Liver (tissue), 9 donors: ENCODE results near the gene SH3PXD2A. TPM values are rescaled to one million over a fixed set of nuclear protein-coding genes. Genes with fewer than 3 reads are reported as not detected.

Experiments used
- DNase-seq: peaks from one replicate; pipeline ENCODE4 v3.0.0-alpha.2; 2017; ENCODE audit warnings: low spot score
- H3K27ac ChIP-seq, 2 donors: one replicate each; pipeline ENCODE4 v1.7.0; 2013; ENCODE audit warnings: inconsistent platforms in 2 of 2, low read length in 2 of 2, control low read depth in 1 of 2, low read depth in 1 of 2, mild to moderate bottlenecking in 1 of 2
- H3K27me3 ChIP-seq, 4 donors: one replicate each; pipeline versions ENCODE4 v1.6.1 to v1.7.0; 2013; ENCODE audit warnings: low read length in 3 of 4, inconsistent platforms in 1 of 4, mild to moderate bottlenecking in 1 of 4, moderate library complexity in 1 of 4; ENCODE audit not compliant: control insufficient read depth in 4 of 4, insufficient read depth in 4 of 4
- H3K36me3 ChIP-seq, 4 donors: one replicate each; pipeline versions ENCODE4 v1.6.1 to v1.7.0; 2013; ENCODE audit warnings: low read length in 3 of 4, mild to moderate bottlenecking in 3 of 4, low read depth in 1 of 4, moderate library complexity in 1 of 4; ENCODE audit not compliant: control insufficient read depth in 4 of 4, insufficient read depth in 3 of 4
- H3K4me1 ChIP-seq, 4 donors: one replicate each; pipeline versions ENCODE4 v1.6.1 to v1.7.0; 2013; ENCODE audit warnings: low read length in 3 of 4, mild to moderate bottlenecking in 3 of 4, moderate library complexity in 1 of 4; ENCODE audit not compliant: control insufficient read depth in 4 of 4, insufficient read depth in 4 of 4
- H3K4me3 ChIP-seq, 3 donors: one replicate each; pipeline versions ENCODE4 v1.6.1 to v1.7.0; 2013; ENCODE audit warnings: low read length in 3 of 3, control low read depth in 1 of 3, low read depth in 1 of 3, mild to moderate bottlenecking in 1 of 3
- H3K9ac ChIP-seq, 2 donors: one replicate each; pipeline ENCODE4 v1.7.0; 2013; ENCODE audit warnings: low read length in 2 of 2, mild to moderate bottlenecking in 2 of 2, moderate library complexity in 2 of 2, control low read depth in 1 of 2, low read depth in 1 of 2
- H3K9me3 ChIP-seq, 4 donors: one replicate each; pipeline versions ENCODE4 v1.6.1 to v1.7.0; 2013; ENCODE audit warnings: low read length in 3 of 4; ENCODE audit not compliant: control insufficient read depth in 4 of 4
- FOXA1 ChIP-seq: IDR thresholded peaks from 2 replicates; pipeline ENCODE4 v1.6.1; 2016; ENCODE audit warnings: antibody characterized with exemption
- FOXA2 ChIP-seq: IDR thresholded peaks from 2 replicates; pipeline ENCODE4 v1.6.1; 2016; ENCODE audit warnings: antibody characterized with exemption
- NR2F2 ChIP-seq: IDR thresholded peaks from 2 replicates; pipeline ENCODE4 v1.6.1; 2016; ENCODE audit warnings: antibody characterized with exemption
- RAD21 ChIP-seq, 2 donors: IDR thresholded peaks; 2 replicates each; pipeline ENCODE4 v1.6.1; 2016; ENCODE audit warnings: antibody characterized with exemption in 2 of 2, mild to moderate bottlenecking in 2 of 2
- RXRA ChIP-seq, 2 donors: IDR thresholded peaks; 2 replicates each; pipeline ENCODE4 v1.6.1; 2017 to 2018; ENCODE audit warnings: antibody characterized with exemption in 2 of 2, mild to moderate bottlenecking in 1 of 2
- TAF1 ChIP-seq: conservative IDR thresholded peaks from 2 replicates; pipeline ENCODE4 v1.6.1; 2016; ENCODE audit warnings: antibody characterized with exemption, mild to moderate bottlenecking
- WGBS: extraction: QIAGEN DNeasy Blood & Tissue Kit; methylation state at CpG from one replicate; pipeline ENCODE4 v1.1.7; 2013; 5-methylcytosine and 5-hydroxymethylcytosine counted together
- polyA plus RNA-seq, 2 donors: library from polyadenylated mRNA; stranded (reverse) in 1 of 2; unstranded in 1 of 2; fragments of 200-250 nt in 1 of 2; fragments of >200 nt in 1 of 2; fragmentation: Nextera tagmentation in 1 of 2; extraction: Ambion mirVana in 1 of 2; gene quantifications; one replicate each; pipeline versions ENCODE4 v1.2.1 to v1.2.3, GENCODE V29; 2013 to 2015
- total RNA-seq, 2 donors: library from RNA; depleted of rRNA; stranded (reverse); fragments of >200 nt; gene quantifications; one replicate each; pipeline ENCODE4 v1.2.3, GENCODE V29; 2014
- TF ChIP-seq, protein P1 (sequence below): fragments of 150-350 bp; IDR thresholded peaks from 2 replicates; pipeline ENCODE4 v1.5.1; 2017; ENCODE audit warnings: improper control_type of control experiment, low read depth, low read length; ENCODE audit not compliant: missing input control
- TF ChIP-seq, protein P2 (sequence below): IDR thresholded peaks from 2 replicates; pipeline ENCODE4 v1.6.1; 2016; ENCODE audit warnings: antibody characterized with exemption
- TF ChIP-seq, protein P3 (sequence below): IDR thresholded peaks from 2 replicates; pipeline ENCODE4 v1.6.1; 2016; ENCODE audit warnings: antibody characterized with exemption
- TF ChIP-seq, protein P4 (sequence below): IDR thresholded peaks from 2 replicates; pipeline ENCODE4 v1.6.1; 2016; ENCODE audit warnings: antibody characterized with exemption, mild to moderate bottlenecking
- donor health status: healthy.
- donor health status: healthy.
- donor health status: healthy.
- donor health status: healthy.
- donor health status: healthy.

The SH3PXD2A gene
- total and polyA plus RNA-seq, 4 donors = 0.82 to 5.5 (median 3.9) TPM

DNA sequence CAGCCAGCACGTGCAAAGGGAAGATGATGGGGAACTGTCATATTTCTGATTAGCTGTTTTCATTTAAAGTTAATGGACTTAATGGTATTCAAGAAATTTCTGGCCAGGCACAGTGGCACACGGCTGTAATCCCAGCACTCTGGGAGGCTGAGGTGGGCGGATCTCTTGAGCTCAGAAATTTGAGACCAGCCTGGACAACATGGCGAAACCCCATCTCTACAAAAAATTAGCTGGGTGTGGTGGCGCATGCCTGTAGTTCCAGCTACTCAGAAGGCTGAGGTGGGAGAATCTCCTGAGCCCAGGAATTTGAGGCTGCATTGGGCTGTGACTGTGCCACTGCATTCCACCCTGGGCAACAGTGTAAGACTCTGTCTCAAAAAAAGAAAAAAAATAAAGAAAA lies 43.9 kb upstream of the SH3PXD2A start:
- no peak overlapping the region for H3K9ac ChIP-seq
- peaks cover 5 to 23% (median 16%) of the 10 kb centered on the region in 4 donors for H3K36me3 ChIP-seq
- H3K9me3 ChIP-seq = no peaks in the 10 kb centered on the region
- H3K4me1 ChIP-seq = no peaks in the 10 kb centered on the region
- DNase-seq = no peak
- no peak overlapping the region for H3K4me3 ChIP-seq
- H3K27ac ChIP-seq = no peak overlapping the region
- no peaks in the 10 kb centered on the region for H3K27me3 ChIP-seq
- WGBS = 99% methylated on average over 5 of the region's 5 CpGs
- TF ChIP-seq, protein P1, sequence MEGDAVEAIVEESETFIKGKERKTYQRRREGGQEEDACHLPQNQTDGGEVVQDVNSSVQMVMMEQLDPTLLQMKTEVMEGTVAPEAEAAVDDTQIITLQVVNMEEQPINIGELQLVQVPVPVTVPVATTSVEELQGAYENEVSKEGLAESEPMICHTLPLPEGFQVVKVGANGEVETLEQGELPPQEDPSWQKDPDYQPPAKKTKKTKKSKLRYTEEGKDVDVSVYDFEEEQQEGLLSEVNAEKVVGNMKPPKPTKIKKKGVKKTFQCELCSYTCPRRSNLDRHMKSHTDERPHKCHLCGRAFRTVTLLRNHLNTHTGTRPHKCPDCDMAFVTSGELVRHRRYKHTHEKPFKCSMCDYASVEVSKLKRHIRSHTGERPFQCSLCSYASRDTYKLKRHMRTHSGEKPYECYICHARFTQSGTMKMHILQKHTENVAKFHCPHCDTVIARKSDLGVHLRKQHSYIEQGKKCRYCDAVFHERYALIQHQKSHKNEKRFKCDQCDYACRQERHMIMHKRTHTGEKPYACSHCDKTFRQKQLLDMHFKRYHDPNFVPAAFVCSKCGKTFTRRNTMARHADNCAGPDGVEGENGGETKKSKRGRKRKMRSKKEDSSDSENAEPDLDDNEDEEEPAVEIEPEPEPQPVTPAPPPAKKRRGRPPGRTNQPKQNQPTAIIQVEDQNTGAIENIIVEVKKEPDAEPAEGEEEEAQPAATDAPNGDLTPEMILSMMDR = no peak

DNA sequence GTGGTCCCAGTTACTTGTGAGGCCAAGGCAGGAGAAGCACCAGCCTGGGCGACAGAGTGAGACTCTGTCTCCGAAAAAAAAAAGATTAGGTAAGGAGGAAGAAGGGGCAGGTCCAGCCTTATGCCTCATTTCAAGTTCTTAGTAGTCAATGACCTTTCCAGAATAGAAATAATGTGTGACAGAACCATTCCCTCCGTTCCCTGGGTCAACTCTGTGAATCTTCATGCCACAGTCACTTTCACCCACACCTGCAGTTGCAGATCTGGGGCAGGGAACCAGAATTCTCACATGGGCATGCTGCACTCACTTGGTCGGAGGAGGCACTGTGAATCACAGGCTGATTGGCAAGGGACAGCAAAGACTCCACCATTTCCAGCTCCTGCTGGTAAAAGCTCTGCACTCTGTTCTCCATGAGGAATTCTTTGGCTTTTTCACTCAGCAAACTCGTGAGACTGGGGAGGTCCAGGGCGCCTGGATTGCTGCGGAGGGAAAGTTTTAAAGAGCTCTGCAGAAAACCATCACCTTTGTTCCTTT lies 41.9 kb upstream of the SH3PXD2A start:
- H3K9ac ChIP-seq = no peak overlapping the region
- 87% methylated on average over 7 of the region's 7 CpGs for WGBS
- no peaks in the 10 kb centered on the region for H3K4me1 ChIP-seq
- TF ChIP-seq, protein P2, sequence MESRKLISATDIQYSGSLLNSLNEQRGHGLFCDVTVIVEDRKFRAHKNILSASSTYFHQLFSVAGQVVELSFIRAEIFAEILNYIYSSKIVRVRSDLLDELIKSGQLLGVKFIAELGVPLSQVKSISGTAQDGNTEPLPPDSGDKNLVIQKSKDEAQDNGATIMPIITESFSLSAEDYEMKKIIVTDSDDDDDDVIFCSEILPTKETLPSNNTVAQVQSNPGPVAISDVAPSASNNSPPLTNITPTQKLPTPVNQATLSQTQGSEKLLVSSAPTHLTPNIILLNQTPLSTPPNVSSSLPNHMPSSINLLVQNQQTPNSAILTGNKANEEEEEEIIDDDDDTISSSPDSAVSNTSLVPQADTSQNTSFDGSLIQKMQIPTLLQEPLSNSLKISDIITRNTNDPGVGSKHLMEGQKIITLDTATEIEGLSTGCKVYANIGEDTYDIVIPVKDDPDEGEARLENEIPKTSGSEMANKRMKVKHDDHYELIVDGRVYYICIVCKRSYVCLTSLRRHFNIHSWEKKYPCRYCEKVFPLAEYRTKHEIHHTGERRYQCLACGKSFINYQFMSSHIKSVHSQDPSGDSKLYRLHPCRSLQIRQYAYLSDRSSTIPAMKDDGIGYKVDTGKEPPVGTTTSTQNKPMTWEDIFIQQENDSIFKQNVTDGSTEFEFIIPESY = no peak
- no peak for TF ChIP-seq FOXA2
- TF ChIP-seq FOXA1 = no peak
- no peak for TF ChIP-seq RAD21 (IDR thresholded peaks at IDR 0.05)
- H3K4me3 ChIP-seq = no peak overlapping the region
- H3K27me3 ChIP-seq = no peaks in the 10 kb centered on the region
- H3K36me3 ChIP-seq = peaks cover 5 to 23% (median 13%) of the 10 kb centered on the region in 4 donors
- no peak overlapping the region for H3K27ac ChIP-seq
- DNase-seq = no peak
- H3K9me3 ChIP-seq = no peaks in the 10 kb centered on the region

DNA sequence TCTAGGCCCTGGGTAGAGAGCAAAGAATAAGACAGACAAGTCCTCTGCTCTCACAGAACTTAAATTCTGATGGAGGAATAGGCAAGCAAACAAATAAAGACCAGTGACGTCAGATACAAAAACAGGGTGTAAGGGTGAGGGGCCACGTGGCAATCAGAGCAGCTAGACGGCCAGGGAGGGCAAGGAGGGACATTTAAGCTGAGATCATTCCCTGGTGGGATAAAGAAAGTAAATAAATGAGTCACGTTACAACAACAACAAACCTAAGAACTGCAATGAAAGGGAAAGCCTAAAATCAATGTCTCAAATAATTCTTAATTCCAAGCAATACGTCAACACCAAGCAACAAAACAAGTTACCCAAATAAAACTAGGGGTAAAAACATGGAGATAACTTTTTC lies 40.8 kb upstream of the SH3PXD2A start:
- Histone ChIP-seq H3K36me3 (peaks cover 4 to 28% (median 17%) of the 10 kb centered on the region in 4 donors), H3K4me1 (no peaks in the 10 kb centered on the region), H3K4me3 (no peak overlapping the region), H3K27ac (no peak overlapping the region), H3K9me3 (no peaks in the 10 kb centered on the region), H3K27me3 (no peaks in the 10 kb centered on the region), H3K9ac (no peak overlapping the region)
- no peak for DNase-seq
- WGBS = 77% methylated on average over 5 of the region's 5 CpGs
- no peak for TF ChIP-seq FOXA1
- no peak for TF ChIP-seq RXRA (IDR thresholded peaks at IDR 0.05)
- no peak for TF ChIP-seq TAF1
- TF ChIP-seq, protein P3, sequence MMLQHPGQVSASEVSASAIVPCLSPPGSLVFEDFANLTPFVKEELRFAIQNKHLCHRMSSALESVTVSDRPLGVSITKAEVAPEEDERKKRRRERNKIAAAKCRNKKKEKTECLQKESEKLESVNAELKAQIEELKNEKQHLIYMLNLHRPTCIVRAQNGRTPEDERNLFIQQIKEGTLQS = no peak
- TF ChIP-seq, protein P4, sequence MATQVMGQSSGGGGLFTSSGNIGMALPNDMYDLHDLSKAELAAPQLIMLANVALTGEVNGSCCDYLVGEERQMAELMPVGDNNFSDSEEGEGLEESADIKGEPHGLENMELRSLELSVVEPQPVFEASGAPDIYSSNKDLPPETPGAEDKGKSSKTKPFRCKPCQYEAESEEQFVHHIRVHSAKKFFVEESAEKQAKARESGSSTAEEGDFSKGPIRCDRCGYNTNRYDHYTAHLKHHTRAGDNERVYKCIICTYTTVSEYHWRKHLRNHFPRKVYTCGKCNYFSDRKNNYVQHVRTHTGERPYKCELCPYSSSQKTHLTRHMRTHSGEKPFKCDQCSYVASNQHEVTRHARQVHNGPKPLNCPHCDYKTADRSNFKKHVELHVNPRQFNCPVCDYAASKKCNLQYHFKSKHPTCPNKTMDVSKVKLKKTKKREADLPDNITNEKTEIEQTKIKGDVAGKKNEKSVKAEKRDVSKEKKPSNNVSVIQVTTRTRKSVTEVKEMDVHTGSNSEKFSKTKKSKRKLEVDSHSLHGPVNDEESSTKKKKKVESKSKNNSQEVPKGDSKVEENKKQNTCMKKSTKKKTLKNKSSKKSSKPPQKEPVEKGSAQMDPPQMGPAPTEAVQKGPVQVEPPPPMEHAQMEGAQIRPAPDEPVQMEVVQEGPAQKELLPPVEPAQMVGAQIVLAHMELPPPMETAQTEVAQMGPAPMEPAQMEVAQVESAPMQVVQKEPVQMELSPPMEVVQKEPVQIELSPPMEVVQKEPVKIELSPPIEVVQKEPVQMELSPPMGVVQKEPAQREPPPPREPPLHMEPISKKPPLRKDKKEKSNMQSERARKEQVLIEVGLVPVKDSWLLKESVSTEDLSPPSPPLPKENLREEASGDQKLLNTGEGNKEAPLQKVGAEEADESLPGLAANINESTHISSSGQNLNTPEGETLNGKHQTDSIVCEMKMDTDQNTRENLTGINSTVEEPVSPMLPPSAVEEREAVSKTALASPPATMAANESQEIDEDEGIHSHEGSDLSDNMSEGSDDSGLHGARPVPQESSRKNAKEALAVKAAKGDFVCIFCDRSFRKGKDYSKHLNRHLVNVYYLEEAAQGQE = no peak
- TF ChIP-seq NR2F2 = no peak
